Nephron (organoid): Measurements from ENCODE around the gene MMP12.
"Not testable (repeated sequence)": the region's sequence is repeated elsewhere in the genome, so short reads cannot be mapped to it uniquely, and the experiment has no call there.

Experiments used
- H3K27ac Mint-ChIP-seq, 3 experiments: 2 replicates each; pipeline ENCODE4 v1.8.0; 2020; ENCODE audit warnings: mixed read lengths in 3 of 3, mild to moderate bottlenecking in 2 of 3, moderate library complexity in 1 of 3
- H3K27me3 Mint-ChIP-seq: 2 replicates; pipeline ENCODE4 v1.8.0; 2021; ENCODE audit warnings: low read depth, mild to moderate bottlenecking, moderate library complexity, mixed read lengths
- H3K36me3 Mint-ChIP-seq: 2 replicates; pipeline ENCODE4 v1.8.0; 2020; ENCODE audit warnings: low read depth, mixed read lengths
- H3K4me1 Mint-ChIP-seq: 2 replicates; pipeline ENCODE4 v1.8.0; 2020; ENCODE audit warnings: mixed read lengths
- H3K4me3 Mint-ChIP-seq, 3 experiments: 2 replicates each; pipeline ENCODE4 v1.8.0; 2020; ENCODE audit warnings: mild to moderate bottlenecking in 3 of 3, mixed read lengths in 3 of 3, moderate library complexity in 2 of 3
- H3K9me3 Mint-ChIP-seq: 2 replicates; pipeline ENCODE4 v1.8.0; 2020; ENCODE audit warnings: mixed read lengths
- TF ChIP-seq, protein P1 (sequence below), 3 experiments: fragments of 200-600 bp; sonication (generic); IDR thresholded peaks; one replicate each; pipeline ENCODE4 v1.5.0; 2021; ENCODE audit warnings: antibody characterized with exemption in 3 of 3; ENCODE audit not compliant: unreplicated experiment in 3 of 3

Gene MMP12

DNA sequence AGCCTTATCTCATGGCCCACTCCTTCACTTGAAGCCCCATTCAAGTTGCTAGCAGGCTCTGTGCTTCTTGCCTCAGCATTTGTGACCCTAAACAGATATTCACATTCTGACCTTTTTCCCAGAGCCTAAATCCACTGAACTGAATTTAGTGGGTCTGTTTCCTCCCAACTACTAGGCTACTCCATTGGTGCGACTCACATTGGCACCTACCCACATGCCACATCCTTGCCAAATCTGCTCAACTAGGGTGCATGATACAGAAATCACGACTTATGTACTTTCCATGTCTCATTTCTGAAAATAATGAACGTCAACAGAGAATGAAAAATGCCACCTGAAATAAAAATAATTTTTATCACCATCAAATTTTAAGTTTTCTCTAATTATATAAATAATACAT, 8.4 kb upstream of the MMP12 start:
- no peaks in the 10 kb centered on the region for H3K27me3 Mint-ChIP-seq
- H3K4me1 Mint-ChIP-seq: no peaks in the 10 kb centered on the region
- TF ChIP-seq, protein P1, sequence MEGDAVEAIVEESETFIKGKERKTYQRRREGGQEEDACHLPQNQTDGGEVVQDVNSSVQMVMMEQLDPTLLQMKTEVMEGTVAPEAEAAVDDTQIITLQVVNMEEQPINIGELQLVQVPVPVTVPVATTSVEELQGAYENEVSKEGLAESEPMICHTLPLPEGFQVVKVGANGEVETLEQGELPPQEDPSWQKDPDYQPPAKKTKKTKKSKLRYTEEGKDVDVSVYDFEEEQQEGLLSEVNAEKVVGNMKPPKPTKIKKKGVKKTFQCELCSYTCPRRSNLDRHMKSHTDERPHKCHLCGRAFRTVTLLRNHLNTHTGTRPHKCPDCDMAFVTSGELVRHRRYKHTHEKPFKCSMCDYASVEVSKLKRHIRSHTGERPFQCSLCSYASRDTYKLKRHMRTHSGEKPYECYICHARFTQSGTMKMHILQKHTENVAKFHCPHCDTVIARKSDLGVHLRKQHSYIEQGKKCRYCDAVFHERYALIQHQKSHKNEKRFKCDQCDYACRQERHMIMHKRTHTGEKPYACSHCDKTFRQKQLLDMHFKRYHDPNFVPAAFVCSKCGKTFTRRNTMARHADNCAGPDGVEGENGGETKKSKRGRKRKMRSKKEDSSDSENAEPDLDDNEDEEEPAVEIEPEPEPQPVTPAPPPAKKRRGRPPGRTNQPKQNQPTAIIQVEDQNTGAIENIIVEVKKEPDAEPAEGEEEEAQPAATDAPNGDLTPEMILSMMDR (IDR thresholded peaks at IDR 0.05; ENCODE audit: unreplicated experiment in 3 of 3): no peak
- no peak overlapping the region for H3K4me3 Mint-ChIP-seq
- no peaks in the 10 kb centered on the region for H3K36me3 Mint-ChIP-seq
- no peak overlapping the region for H3K27ac Mint-ChIP-seq
- no peaks in the 10 kb centered on the region for H3K9me3 Mint-ChIP-seq

GRCh38 chr11:102882389-102883024, 7.7 kb upstream of the MMP12 start:
- Mint-ChIP-seq H3K36me3 (no peaks in the 10 kb centered on the region), H3K27ac (no peak overlapping the region), H3K4me3 (no peak overlapping the region), H3K27me3 (no peaks in the 10 kb centered on the region), H3K9me3 (no peaks in the 10 kb centered on the region), H3K4me1 (no peaks in the 10 kb centered on the region)
- TF ChIP-seq, protein P1 (IDR thresholded peaks at IDR 0.05; ENCODE audit: unreplicated experiment in 3 of 3): no peak

DNA sequence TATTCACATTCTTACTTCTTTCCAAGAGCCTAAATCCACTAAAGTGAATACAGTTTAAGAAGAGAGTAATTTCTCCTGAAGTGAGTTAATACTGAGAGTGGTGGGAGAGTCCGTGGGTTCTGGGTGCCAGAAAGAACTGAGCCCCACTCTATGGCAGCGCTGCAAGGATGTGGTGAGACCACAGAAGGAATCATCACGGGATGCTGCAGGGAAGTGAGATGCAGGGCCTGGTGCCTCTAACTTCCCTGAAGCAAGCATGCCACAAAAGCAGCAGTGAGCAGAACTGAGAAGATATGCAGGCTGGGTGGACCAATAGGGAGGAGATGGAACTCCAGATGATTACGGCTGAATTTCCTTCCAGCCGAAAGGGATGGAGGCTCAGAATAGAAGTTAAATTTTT, 5.0 kb upstream of the MMP12 start:
- Mint-ChIP-seq H3K4me1 (no peaks in the 10 kb centered on the region), H3K27me3 (no peaks in the 10 kb centered on the region), H3K27ac (no peak overlapping the region), H3K9me3 (no peaks in the 10 kb centered on the region), H3K4me3 (no peak overlapping the region), H3K36me3 (no peaks in the 10 kb centered on the region)
- TF ChIP-seq, protein P1 (IDR thresholded peaks at IDR 0.05; ENCODE audit: unreplicated experiment in 3 of 3): no peak

DNA sequence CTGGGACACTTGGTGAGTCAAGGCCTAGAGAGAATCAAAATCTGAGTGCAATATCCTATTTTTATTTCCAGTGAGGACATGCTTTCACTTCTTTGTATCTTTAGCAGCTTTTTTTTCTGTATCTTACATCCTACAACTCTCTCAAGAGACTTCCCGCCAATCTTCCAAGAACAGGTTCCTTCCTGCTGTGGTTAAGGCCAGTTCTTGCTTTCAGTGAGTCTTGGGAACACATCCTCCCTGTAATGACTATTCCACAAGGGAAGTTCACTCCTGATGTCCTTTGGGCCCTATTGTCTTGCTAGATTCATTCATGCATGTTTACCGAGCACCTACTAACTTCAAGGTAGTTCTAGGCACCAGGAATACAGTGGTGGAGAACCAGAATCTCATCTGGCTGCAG, 3.8 kb upstream of the MMP12 start:
- no peak overlapping the region for H3K27ac Mint-ChIP-seq
- H3K4me3 Mint-ChIP-seq: no peak overlapping the region
- H3K4me1 Mint-ChIP-seq: no peaks in the 10 kb centered on the region
- TF ChIP-seq, protein P1 (IDR thresholded peaks at IDR 0.05; ENCODE audit: unreplicated experiment in 3 of 3): no peak
- H3K27me3 Mint-ChIP-seq: no peaks in the 10 kb centered on the region
- no peaks in the 10 kb centered on the region for H3K36me3 Mint-ChIP-seq
- H3K9me3 Mint-ChIP-seq: no peaks in the 10 kb centered on the region

DNA sequence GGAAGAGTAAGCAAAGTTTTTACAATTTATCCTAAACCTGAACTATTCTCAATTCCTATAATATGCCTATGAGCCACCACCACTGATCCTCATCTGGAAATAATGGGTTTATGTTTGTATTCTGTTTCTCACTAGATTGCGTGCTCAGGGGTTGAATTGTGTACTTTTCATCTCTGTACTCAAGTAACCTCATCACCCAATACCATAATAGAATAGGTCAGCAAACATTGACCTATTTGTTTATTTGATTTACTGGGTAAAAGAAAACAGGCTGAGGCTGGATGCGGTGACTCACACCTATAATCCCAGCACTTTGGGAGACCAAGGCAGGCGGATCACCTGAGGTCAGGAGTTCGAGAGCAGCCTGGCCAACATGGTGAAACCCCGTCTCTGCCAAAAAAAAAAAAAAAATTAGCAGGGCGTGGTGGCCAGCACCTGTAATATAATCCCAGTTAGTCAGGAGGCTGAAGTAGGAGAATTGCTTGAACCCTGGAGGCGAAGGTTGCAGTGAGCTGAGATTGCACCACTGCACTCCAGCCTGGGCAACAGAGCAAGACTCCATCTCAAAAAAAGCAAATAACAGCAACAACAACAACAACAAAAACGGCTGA, 5.3 kb downstream of the MMP12 start:
- not testable (repeated sequence) for H3K9me3 Mint-ChIP-seq, H3K27ac Mint-ChIP-seq, H3K27me3 Mint-ChIP-seq, H3K36me3 Mint-ChIP-seq, H3K4me1 Mint-ChIP-seq, H3K4me3 Mint-ChIP-seq

DNA sequence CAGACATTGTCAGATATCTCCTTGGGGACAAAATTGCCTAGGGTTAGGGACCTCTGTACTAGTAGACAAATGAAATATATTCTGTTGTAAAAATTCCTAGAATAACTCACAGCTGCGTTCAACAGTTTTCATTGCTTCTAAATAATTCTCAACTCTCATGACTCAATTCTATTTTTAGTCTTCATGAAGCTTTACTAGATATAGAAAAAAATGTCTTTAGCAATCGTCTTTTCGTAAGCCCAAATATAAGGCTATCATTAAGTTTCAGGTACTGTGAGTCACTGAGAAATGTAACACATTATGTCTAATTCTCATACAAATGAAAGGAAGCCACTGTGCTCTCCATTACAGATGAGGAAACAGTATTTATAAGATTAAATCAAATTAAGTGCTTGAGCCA, 6.4 kb downstream of the MMP12 start:
- TF ChIP-seq, protein P1 (IDR thresholded peaks at IDR 0.05; ENCODE audit: unreplicated experiment in 3 of 3): no peak
- H3K4me1 Mint-ChIP-seq: no peaks in the 10 kb centered on the region
- H3K36me3 Mint-ChIP-seq: no peaks in the 10 kb centered on the region
- H3K27ac Mint-ChIP-seq: no peak overlapping the region
- no peaks in the 10 kb centered on the region for H3K9me3 Mint-ChIP-seq
- H3K4me3 Mint-ChIP-seq: no peak overlapping the region
- no peaks in the 10 kb centered on the region for H3K27me3 Mint-ChIP-seq
